Suppressor macrophage treated with lipopolysaccharide for 1 hour (primary cell): ENCODE measurements around the gene PTPRK.

Experiments used
- DNase-seq, 3 donors: peaks; one replicate each; pipeline ENCODE4 v3.0.0-alpha.2; 2020 to 2022

The PTPRK gene

GRCh38 chr6:128380891-128381290 is 139.5 kb downstream of the PTPRK start:
- no peak for DNase-seq

DNA sequence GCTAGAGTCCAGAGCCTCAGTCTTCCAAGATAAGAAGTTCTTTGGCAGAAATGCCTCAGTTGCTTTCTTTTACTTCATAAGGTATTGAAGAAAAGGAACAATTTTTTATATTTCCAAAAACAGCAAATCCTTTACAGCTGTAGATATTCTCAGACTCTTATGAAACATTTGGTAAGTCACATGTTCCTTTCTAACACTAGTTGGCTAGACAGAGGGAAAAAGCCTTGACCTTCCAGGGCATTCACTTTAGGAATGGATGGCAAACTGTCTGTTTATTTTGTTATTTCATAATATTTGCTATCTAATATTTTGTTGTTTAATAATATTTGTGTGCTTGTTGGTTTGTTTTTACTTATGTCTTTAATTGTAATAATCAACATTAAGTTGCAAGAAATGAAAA is 140.8 kb downstream of the PTPRK start:
- no peak for DNase-seq

DNA sequence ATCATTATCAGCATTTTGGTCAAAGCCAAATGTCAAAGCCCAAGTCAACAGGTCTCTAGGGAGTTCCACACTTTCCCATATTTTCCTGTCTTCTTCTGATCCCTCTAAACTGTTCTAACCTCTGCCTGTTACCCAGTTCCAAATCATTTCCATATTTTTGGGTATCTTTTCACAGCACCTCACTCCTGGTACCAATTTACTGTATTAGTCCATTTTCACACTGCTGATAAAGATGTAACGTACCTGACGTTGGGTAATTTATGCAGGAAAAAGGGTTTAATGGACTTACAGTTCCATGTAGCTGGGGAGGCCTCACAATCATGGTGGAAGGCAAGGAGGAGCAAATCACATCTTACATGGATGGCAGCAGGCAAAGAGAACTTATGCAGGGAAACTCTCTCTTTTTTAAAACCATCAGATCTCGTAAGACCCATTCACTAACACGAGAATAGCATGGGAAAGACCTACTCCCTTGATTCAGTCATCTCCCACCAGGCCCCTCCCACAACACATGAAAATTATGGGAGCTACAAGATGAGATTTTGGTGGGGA is 143.4 kb downstream of the PTPRK start:
- DNase-seq = no peak

DNA sequence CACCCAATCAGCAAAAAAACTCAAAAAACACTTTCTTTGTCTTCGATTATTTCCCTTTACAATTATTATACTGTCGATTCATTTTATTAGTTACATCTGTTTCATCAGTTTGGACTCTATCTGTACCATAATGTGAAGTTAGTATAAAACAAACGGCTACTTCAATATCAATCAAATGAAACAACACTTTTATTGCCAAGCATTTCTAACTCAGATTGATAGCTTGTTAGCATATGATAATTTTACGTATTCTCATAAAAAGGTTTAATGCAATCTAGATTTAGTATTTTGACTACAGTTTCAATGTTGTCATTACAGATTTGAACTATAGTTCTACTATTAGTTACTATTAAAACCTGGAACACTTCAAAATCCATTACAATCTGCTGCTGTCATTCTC is 149.3 kb downstream of the PTPRK start:
- DNase-seq = no peak

- no peak for DNase-seq
These were observed 150.3 kb downstream of the PTPRK start for GRCh38 chr6:128370072-128370471.

- no peak for DNase-seq
These were observed 152.0 kb downstream of the PTPRK start for GRCh38 chr6:128368213-128368944.

DNA sequence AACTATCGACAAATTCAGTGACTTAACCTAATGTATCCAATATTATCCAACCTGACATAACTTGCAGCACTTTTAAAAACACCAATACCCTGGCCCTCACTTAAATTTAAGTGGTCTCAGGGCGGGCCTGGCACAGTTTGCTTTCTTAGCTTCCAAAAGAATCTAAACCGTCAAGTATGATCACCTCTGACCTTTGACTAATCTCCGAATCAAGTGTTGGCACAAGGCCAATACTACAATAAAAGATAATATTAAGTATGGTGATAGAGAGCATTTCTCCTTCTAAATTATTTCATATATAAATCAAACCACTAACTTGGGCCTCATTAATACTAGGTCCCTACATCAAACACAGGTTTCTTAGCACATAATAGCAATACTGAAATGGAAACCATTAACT is 153.0 kb downstream of the PTPRK start:
- no peak for DNase-seq

DNA sequence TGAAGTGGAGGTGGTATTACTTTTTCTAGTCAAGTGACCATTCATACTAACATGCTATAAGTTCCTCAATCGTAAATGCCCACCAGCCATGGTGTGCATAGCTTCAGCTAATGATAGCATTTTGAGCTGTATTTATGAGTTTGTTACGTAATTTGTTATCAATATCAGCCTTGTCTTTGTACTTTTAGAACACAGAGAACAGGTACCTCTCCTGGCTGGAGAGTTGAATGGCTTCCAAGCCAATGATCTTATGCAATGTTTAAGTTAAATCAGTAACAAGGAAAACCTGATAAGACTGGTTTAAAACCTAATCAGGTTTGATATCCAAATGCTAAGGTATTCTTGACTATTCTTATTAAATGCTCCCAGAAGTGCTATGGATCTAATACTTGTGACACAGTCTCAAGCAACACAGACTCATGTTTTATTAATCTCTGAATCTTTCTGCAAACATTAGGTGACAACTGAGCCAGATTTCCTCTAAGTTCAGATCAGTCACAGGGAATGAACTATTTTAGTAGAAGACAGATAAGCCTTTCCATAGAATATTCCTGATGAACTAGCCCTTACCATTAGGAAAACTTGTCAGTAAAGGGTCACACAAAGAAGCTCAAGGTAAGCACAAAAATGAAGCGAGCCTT is 154.8 kb downstream of the PTPRK start:
- DNase-seq = no peak

- no peak for DNase-seq
These were observed 155.5 kb downstream of the PTPRK start for GRCh38 chr6:128364766-128365519.

- DNase-seq = no peak
These were observed 157.2 kb downstream of the PTPRK start for GRCh38 chr6:128363020-128363813.

DNA sequence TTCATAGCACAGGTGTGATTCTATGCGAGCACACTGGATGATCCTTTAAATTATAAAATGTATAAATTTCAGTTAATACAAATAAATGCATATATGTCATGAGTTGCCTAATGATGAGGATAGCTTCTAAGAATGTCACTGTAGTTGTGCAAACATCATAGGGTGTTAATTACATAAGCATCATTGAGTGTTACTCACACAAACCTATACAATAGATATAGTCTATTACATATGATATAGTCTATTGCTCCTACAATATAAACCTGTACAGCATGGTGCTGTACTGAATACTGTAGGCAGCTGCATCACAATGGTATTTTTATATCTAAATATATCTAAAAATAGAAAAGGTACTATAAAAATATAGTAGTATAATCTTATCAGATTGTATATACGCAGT is 159.0 kb downstream of the PTPRK start:
- no peak for DNase-seq

GRCh38 chr6:128358244-128358776 is 162.1 kb downstream of the PTPRK start:
- no peak for DNase-seq

GRCh38 chr6:128357392-128358130 is 162.8 kb downstream of the PTPRK start:
- DNase-seq = no peak

GRCh38 chr6:128352366-128352765 is 168.0 kb downstream of the PTPRK start:
- no peak for DNase-seq

GRCh38 chr6:128351255-128351514 is 169.2 kb downstream of the PTPRK start:
- no peak for DNase-seq

- DNase-seq = no peak
These were observed 169.8 kb downstream of the PTPRK start for GRCh38 chr6:128350416-128351254.

DNA sequence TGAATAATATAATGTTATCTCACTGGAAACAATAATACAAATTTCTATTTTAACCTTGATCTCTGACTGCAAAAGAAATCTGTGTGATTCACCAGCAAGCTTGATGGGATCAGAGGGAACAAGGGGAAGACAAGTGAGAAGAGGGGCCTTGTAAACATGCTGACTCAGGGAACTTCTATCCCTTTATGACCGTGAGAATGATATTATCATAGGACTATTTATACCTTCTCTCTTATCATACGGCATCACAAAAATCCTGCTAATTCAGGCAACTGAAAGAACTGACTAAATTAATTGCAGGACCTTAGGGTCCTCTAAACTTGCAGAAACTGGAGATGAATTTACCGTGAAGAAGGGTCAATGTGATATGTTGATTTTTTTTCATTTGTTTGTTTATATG is 173.3 kb downstream of the PTPRK start:
- no peak for DNase-seq

DNA sequence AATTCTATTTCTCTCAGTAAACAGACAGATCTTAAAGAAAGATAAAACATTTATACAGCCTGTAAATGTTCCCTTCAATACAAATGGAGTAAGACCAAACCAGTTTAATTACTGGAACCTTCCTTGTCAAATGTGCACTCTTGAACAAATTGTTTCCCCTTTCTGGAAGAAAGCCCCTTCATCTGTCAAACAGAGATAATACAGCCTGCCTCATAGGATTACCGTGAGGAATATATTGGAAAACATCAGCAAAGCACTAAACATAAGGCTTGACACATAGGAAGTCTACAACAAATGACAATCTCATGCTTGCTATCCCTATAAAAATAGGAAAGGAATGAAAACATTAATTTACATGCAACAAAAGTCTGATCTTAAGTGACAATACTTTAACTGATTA is 173.8 kb downstream of the PTPRK start:
- no peak for DNase-seq

GRCh38 chr6:128345278-128345677 is 175.1 kb downstream of the PTPRK start:
- no peak for DNase-seq

- DNase-seq = no peak
These were observed 176.7 kb downstream of the PTPRK start for GRCh38 chr6:128343706-128344105.
